ENCODE data around the gene FHOD3.
"Not testable (repeated sequence)": the region's sequence is repeated elsewhere in the genome, so short reads cannot be mapped to it uniquely, and the experiment has no call there.

FHOD3 gene

GRCh38 chr18:36354989-36355388 lies 57.5 kb downstream of the FHOD3 start:
- peak; percentile 38 for DNase-seq (ENCODE audit: low spot score)
- Histone ChIP-seq H3K4me3 (no peak overlapping the region), H3K27ac (no peak overlapping the region)
- no peak for TF ChIP-seq CTCF (IDR thresholded peaks at IDR 0.05)

- peak; percentile 21 for DNase-seq (ENCODE audit: low spot score)
- H3K27ac ChIP-seq: no peak overlapping the region
- H3K4me3 ChIP-seq: no peak overlapping the region
- no peak for TF ChIP-seq CTCF (IDR thresholded peaks at IDR 0.05)
Measured at GRCh38 chr18:36355511-36355910, 58.0 kb downstream of the FHOD3 start.

GRCh38 chr18:36356741-36357140 lies 59.2 kb downstream of the FHOD3 start:
- not testable (repeated sequence) for H3K4me3 ChIP-seq; DNase-seq (ENCODE audit: low spot score); H3K27ac ChIP-seq

GRCh38 chr18:36358141-36358540 lies 60.6 kb downstream of the FHOD3 start:
- no peak overlapping the region for H3K4me3 ChIP-seq
- DNase-seq (ENCODE audit: low spot score): peak; percentile 4
- no peak for TF ChIP-seq CTCF (IDR thresholded peaks at IDR 0.05)
- no peak overlapping the region for H3K27ac ChIP-seq

GRCh38 chr18:36360256-36360909 lies 62.9 kb downstream of the FHOD3 start:
- Histone ChIP-seq H3K4me3 (no peak overlapping the region), H3K27ac (no peak overlapping the region)
- no peak for DNase-seq (ENCODE audit: low spot score)
- no peak for TF ChIP-seq CTCF (IDR thresholded peaks at IDR 0.05)

- Histone ChIP-seq H3K27ac (no peak overlapping the region), H3K4me3 (no peak overlapping the region)
- no peak for DNase-seq (ENCODE audit: low spot score)
- TF ChIP-seq CTCF (IDR thresholded peaks at IDR 0.05): no peak
Measured at GRCh38 chr18:36364911-36365624, 67.6 kb downstream of the FHOD3 start.

GRCh38 chr18:36365836-36366775 lies 68.6 kb downstream of the FHOD3 start:
- DNase-seq (ENCODE audit: low spot score): no peak
- TF ChIP-seq CTCF (IDR thresholded peaks at IDR 0.05): no peak
- H3K4me3 ChIP-seq: no peak overlapping the region
- H3K27ac ChIP-seq: peak overlapping the region; percentile 10 to 85

Measured in coronary artery (tissue), 2 donors.